Mucosa of descending colon (tissue), 3 donors: ENCODE data around the gene TMEM181. TPM values are rescaled to one million over a fixed set of nuclear protein-coding genes. Genes with fewer than 3 reads are reported as not detected.

Source experiments
- ATAC-seq: fragments of 200-7000 bp; cut with Tn5 transposase; one replicate; pipeline ENCODE4 v1.9.1; 2020; ENCODE audit warnings: mild to moderate bottlenecking, moderate library complexity
- DNase-seq, 3 donors: peaks; one replicate each; pipeline ENCODE4 v3.0.0-alpha.2; 2020
- H3K36me3 ChIP-seq: fragments of 200-600 bp; one replicate; pipeline ENCODE4 v1.8.0; 2021; ENCODE audit warnings: low read depth, mild to moderate bottlenecking
- H3K4me1 ChIP-seq: fragments of 200-600 bp; one replicate; pipeline ENCODE4 v1.8.0; 2021; ENCODE audit warnings: low read depth, mild to moderate bottlenecking
- H3K4me3 ChIP-seq: fragments of 200-600 bp; one replicate; pipeline ENCODE4 v1.8.0; 2021; ENCODE audit warnings: mild to moderate bottlenecking
- H3K9me3 ChIP-seq: fragments of 200-600 bp; one replicate; pipeline ENCODE4 v1.8.0; 2021; ENCODE audit warnings: mild to moderate bottlenecking
- intact Hi-C, 2 donors: fragments of 100-400 bp; cut with DNase I in 1 of 2; cut with micrococcal nuclease in 1 of 2; formaldehyde crosslinking; loops; one replicate each; pipeline versions ENCODE4 v1.11.0 to v1.11.1; 2022; cut with DNase I, micrococcal nuclease
- total RNA-seq, 3 donors: library from RNA; stranded (reverse); fragmentation: NEBNext Ultra II Directional in 2 of 3; extraction: Animal tissue kit (Norgen Biotek cat#: 25700) in 2 of 3; gene quantifications; one replicate each; pipeline versions ENCODE4 v1.2.1 to v1.2.4, GENCODE V29; 2021 to 2023
- TF ChIP-seq, protein P1 (sequence below): fragments of 200-600 bp; IDR thresholded peaks from one replicate; pipeline ENCODE4 v1.8.0; 2022; ENCODE audit warnings: antibody characterized with exemption, mild to moderate bottlenecking
- donor health status: DM: no; HTN: no; CAD: no; lungs with moderate emphysema.
- donor health status: DM: no; HTN: no; CAD: no.
- donor health status: DM: no; HTN: yes; CAD: no.

The TMEM181 gene
- total RNA-seq, 3 donors from 2014 or later = 35.7 to 47.8 (median 39.4) TPM

DNA sequence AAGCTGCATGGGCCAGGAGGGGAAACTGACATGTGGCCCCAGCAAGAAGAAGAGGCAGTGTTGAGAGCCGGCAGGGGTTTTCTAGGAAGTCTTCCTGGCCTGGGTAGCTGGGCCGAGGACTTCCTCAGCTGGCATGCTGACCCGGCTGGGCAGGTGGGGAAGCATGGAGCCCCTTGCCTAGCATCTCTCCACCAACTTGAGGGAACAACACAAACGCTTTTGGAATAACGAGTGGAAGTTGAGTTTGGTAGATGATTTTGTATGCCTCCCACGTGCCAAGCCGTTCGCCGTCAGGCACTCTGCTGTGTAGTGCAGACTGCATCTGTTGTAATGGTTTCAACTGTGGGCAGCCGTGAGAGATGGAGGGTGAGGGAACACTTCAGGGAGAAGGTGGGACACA, 7.3 kb downstream of the TMEM181 start:
- intact Hi-C loops = no loop called here
- DNase-seq (no peak), ATAC-seq (no peak)
- TF ChIP-seq, protein P1, sequence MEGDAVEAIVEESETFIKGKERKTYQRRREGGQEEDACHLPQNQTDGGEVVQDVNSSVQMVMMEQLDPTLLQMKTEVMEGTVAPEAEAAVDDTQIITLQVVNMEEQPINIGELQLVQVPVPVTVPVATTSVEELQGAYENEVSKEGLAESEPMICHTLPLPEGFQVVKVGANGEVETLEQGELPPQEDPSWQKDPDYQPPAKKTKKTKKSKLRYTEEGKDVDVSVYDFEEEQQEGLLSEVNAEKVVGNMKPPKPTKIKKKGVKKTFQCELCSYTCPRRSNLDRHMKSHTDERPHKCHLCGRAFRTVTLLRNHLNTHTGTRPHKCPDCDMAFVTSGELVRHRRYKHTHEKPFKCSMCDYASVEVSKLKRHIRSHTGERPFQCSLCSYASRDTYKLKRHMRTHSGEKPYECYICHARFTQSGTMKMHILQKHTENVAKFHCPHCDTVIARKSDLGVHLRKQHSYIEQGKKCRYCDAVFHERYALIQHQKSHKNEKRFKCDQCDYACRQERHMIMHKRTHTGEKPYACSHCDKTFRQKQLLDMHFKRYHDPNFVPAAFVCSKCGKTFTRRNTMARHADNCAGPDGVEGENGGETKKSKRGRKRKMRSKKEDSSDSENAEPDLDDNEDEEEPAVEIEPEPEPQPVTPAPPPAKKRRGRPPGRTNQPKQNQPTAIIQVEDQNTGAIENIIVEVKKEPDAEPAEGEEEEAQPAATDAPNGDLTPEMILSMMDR = no peak
- no peaks in the 10 kb centered on the region for H3K9me3 ChIP-seq
- H3K36me3 ChIP-seq = no peaks in the 10 kb centered on the region
- peaks cover 11% of the 10 kb centered on the region for H3K4me1 ChIP-seq
- no peak overlapping the region for H3K4me3 ChIP-seq

DNA sequence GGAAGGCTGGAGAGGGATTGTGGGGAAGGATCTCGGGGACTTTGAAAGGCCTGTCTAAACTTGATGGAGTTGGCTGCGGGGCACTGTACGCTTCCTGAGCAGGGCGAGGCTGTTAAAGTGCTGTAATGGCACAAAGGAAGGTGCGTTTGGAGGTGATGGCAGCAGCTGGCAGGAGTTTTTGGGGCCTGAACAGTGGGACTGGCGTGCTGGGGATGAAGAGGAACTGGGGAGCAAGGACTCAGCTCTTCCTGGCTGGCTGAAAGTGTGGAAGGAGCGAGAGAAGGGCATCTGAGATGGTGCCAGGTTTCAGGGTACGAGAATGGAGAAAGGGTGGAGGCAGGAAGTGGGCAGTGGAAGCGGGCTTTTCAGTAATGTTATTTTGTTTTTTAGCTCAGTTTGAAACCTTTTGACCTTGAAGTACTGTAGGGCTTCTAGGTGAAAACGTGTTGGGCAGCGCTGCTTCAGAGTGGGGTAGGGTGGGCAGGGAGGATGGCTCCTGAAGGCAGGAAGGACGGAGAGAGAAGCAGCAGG, 8.0 kb downstream of the TMEM181 start:
- H3K36me3 ChIP-seq = no peaks in the 10 kb centered on the region
- DNase-seq (no peak), ATAC-seq (no peak)

DNA sequence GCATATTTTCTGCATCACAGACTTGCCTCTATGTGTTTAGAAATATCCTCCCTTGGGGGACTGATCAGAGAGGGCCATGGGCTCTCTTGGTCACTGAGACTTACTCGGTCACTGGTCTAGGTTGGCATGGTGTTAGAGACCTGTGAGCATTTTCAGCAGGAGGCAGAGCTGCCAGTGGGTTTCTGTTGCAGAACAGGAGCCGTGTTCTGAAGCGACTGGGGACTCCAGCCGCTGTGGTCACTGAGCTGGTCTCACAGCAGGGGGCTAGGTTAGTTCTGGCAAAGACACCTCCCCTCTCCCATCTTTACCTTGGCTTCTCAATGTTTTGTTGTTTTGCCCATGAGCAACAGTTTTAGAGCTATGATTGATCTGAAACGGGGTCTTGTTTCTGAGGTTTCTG, 8.7 kb downstream of the TMEM181 start:
- peaks cover 23% of the 10 kb centered on the region for H3K4me1 ChIP-seq
- H3K4me3 ChIP-seq = no peak overlapping the region
- intact Hi-C loops = no loop called here
- no peaks in the 10 kb centered on the region for H3K36me3 ChIP-seq
- H3K9me3 ChIP-seq = no peaks in the 10 kb centered on the region
- TF ChIP-seq, protein P1 = no peak
- DNase-seq = no peak
- no peak for ATAC-seq

More for the DNA sequence above, 8.0 kb downstream of the TMEM181 start:
- TF ChIP-seq, protein P1 = no peak
- no peaks in the 10 kb centered on the region for H3K9me3 ChIP-seq
- intact Hi-C loops = no loop called here
- H3K4me3 ChIP-seq = no peak overlapping the region
- H3K4me1 ChIP-seq = peaks cover 18% of the 10 kb centered on the region

DNA sequence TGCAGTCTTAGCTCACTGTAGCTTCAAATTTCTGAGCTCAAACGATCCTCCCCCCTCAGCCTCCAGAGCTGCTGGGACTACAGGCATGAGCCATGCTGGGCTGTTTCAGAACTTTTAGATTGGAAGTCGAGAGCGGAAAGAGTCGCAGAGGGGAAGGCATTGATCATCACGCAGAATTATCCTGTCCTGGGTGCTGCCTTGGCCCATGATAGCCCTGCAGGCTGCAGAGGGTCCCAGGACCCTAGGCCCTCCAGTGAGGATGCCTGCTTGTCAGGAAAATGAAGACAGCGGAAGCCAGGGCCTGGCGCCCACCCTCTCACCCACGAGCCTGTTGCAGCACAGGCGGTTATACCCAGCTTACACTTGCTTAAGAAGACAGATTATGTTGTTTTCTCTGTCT, 9.1 kb downstream of the TMEM181 start:
- no peak overlapping the region for H3K4me3 ChIP-seq
- TF ChIP-seq, protein P1 = no peak
- intact Hi-C loops = no loop called here
- H3K9me3 ChIP-seq = no peaks in the 10 kb centered on the region
- DNase-seq = no peak
- H3K36me3 ChIP-seq = no peaks in the 10 kb centered on the region
- peaks cover 23% of the 10 kb centered on the region for H3K4me1 ChIP-seq
- ATAC-seq = no peak

DNA sequence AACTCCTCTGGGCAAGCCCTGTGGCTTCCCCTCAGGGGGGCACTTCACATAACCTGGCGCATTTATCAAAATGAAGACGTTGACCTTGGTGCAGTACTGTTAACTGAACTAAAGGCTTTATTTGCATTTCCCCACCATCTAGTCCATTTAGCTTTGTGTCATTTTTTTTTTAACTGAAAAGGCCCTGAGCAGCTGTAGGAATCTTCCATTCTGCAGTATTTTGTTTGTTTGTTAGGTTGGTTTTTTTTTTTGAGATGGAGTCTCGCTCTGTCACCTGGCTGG, 10.7 kb downstream of the TMEM181 start:
- H3K9me3 ChIP-seq = no peaks in the 10 kb centered on the region
- DNase-seq = no peak
- TF ChIP-seq, protein P1 = no peak
- peaks cover 30% of the 10 kb centered on the region for H3K4me1 ChIP-seq
- intact Hi-C loops = no loop called here
- no peak for ATAC-seq
- no peaks in the 10 kb centered on the region for H3K36me3 ChIP-seq
- no peak overlapping the region for H3K4me3 ChIP-seq
